ENCODE measurements around the gene PPP1R13L. TPM values are rescaled to one million over a fixed set of nuclear protein-coding genes. Genes with fewer than 3 reads are reported as not detected.

PPP1R13L gene
- total and polyA plus RNA-seq, 4 donors, result 14.0 to 37.3 (median 33.0) TPM

DNA sequence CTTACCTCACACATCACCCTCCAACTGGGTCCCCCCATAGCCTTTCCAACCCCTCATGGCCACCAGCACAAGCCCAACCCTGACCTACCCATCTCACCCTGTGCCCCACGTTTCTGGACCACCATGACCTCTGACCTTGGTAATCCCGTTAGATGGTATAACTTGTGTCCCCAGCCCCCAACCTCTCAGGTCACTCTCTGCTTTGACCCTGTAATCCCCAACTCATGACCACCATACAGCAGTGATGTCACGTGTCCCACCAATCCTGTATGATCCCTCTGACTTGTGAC, 55.8 kb downstream of the PPP1R13L start:
- TF ChIP-seq, protein P1, sequence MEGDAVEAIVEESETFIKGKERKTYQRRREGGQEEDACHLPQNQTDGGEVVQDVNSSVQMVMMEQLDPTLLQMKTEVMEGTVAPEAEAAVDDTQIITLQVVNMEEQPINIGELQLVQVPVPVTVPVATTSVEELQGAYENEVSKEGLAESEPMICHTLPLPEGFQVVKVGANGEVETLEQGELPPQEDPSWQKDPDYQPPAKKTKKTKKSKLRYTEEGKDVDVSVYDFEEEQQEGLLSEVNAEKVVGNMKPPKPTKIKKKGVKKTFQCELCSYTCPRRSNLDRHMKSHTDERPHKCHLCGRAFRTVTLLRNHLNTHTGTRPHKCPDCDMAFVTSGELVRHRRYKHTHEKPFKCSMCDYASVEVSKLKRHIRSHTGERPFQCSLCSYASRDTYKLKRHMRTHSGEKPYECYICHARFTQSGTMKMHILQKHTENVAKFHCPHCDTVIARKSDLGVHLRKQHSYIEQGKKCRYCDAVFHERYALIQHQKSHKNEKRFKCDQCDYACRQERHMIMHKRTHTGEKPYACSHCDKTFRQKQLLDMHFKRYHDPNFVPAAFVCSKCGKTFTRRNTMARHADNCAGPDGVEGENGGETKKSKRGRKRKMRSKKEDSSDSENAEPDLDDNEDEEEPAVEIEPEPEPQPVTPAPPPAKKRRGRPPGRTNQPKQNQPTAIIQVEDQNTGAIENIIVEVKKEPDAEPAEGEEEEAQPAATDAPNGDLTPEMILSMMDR (IDR thresholded peaks at IDR 0.05; ENCODE audit: control extremely low read depth, extremely low read depth), result no peak
- WGBS, 2 donors, result 68 to 77% methylated on average over 3 of the region's 3 CpGs
- no peak overlapping the region for H3K4me3 ChIP-seq
- no peaks in the 10 kb centered on the region for H3K9me3 ChIP-seq (ENCODE audit: control insufficient read depth in 4 of 4, insufficient read depth in 3 of 4, low read length in 3 of 4)
- ATAC-seq (ENCODE audit: insufficient read depth, low FRiP score), result no peak
- H3K9ac ChIP-seq (ENCODE audit: insufficient read depth in 1 of 2, low read length in 2 of 2), result no peak overlapping the region
- peaks cover 0 to 8% (median 6%) of the 10 kb centered on the region in 3 donors for H3K27me3 ChIP-seq (ENCODE audit: control insufficient read depth in 3 of 3, insufficient read depth in 3 of 3, low read length in 2 of 3)
- no peaks in the 10 kb centered on the region for H3K4me1 ChIP-seq (ENCODE audit: control insufficient read depth in 5 of 5, insufficient read depth in 5 of 5, low read length in 5 of 5)
- H3K36me3 ChIP-seq (ENCODE audit: control insufficient read depth in 4 of 4, insufficient read depth in 4 of 4, low read length in 4 of 4), result peaks cover 3 to 28% (median 5%) of the 10 kb centered on the region in 4 donors
- H3K27ac ChIP-seq (ENCODE audit: low read depth in 1 of 2, low read length in 1 of 2), result no peak overlapping the region
- no peak for DNase-seq

DNA sequence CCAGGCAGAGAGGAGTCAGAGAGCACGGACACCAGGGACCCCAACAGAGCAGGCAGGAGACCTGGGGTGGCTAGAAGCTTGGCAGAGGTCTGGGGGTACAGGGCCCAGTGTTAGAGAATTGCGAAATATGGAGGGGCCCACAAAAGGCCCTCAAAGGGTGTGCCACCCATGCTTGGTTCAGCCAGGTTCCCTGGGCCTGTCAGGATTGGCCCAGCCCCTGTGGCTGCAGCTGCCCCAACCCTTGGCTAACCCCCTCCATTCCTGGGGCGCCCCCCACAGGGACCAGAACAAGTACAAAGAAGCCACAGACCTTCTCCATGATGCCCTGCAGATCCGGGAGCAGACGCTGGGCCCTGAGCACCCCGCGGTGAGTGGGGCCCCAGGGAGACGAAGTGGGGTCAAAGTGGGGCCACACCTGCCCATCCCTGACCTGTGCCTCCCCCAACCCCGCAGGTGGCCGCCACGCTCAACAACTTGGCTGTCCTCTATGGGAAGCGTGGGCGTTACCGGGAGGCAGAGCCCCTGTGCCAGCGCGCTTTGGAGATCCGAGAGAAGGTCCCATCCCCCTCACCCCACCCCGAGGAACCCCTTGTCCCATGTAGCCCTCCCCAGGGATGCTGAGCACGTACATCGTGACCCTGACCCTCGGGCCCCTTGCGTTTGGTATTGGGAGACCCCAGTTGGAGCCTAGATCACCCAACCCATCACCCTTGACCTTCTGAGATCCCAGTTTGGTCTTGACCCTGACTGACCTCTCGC, 56.3 kb downstream of the PPP1R13L start:
- Histone ChIP-seq H3K4me3 (no peak overlapping the region), H3K9me3 (ENCODE audit: control insufficient read depth in 4 of 4, insufficient read depth in 3 of 4, low read length in 3 of 4) (no peaks in the 10 kb centered on the region), H3K9ac (ENCODE audit: insufficient read depth in 1 of 2, low read length in 2 of 2) (no peak overlapping the region), H3K27ac (ENCODE audit: low read depth in 1 of 2, low read length in 1 of 2) (no peak overlapping the region), H3K36me3 (ENCODE audit: control insufficient read depth in 4 of 4, insufficient read depth in 4 of 4, low read length in 4 of 4) (peaks cover 3 to 28% (median 5%) of the 10 kb centered on the region in 4 donors), H3K4me1 (ENCODE audit: control insufficient read depth in 5 of 5, insufficient read depth in 5 of 5, low read length in 5 of 5) (no peaks in the 10 kb centered on the region), H3K27me3 (ENCODE audit: control insufficient read depth in 3 of 3, insufficient read depth in 3 of 3, low read length in 2 of 3) (peaks cover 0 to 8% (median 6%) of the 10 kb centered on the region in 3 donors)
- ATAC-seq (ENCODE audit: insufficient read depth, low FRiP score), result no peak
- 81 to 87% methylated on average over 23 of the region's 23 CpGs for WGBS, 2 donors
- TF ChIP-seq, protein P1 (IDR thresholded peaks at IDR 0.05; ENCODE audit: control extremely low read depth, extremely low read depth), result no peak
- no peak for DNase-seq

DNA sequence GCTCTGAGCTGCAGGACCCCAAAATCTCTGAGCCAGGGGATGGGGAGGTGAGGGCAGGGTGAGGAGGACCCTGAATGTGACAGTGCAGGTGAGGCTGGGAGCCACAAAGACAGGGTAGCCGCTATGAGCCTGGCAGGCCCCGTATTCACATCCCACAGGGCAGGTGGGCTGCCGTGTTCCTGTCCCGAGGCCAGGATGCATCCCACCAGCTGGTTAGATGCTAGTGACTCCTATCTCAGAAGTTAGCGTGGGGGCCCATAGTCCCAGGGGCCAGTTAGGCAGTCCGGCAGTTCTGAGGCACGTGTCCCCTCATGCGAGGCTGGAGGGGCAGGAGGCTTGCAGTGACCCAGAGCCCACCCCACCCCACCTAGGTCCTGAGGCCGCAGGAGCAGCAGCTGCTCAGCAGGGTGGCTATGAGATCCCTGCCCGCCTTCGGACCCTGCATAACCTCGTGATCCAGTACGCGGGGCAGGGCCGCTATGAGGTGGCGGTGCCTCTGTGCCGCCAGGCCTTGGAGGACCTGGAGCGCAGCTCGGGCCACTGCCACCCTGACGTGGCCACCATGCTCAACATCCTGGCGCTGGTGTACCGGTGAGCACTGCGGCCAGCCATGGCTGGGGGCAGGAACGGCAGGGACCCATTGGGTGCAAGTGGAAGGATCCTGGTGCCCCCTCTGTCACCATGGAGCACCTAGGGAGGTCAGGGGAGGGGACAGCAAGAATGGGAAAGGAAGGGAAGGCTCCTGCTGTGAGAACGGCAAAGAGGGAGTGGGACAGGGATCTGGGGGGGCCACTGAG, 57.1 kb downstream of the PPP1R13L start:
- peaks cover 1 to 10% (median 6%) of the 10 kb centered on the region in 3 donors for H3K27me3 ChIP-seq (ENCODE audit: control insufficient read depth in 3 of 3, insufficient read depth in 3 of 3, low read length in 2 of 3)
- no peaks in the 10 kb centered on the region for H3K9me3 ChIP-seq (ENCODE audit: control insufficient read depth in 4 of 4, insufficient read depth in 3 of 4, low read length in 3 of 4)
- ATAC-seq (ENCODE audit: insufficient read depth, low FRiP score), result no peak
- no peak overlapping the region for H3K4me3 ChIP-seq
- no peak overlapping the region for H3K27ac ChIP-seq (ENCODE audit: low read depth in 1 of 2, low read length in 1 of 2)
- no peaks in the 10 kb centered on the region for H3K4me1 ChIP-seq (ENCODE audit: control insufficient read depth in 5 of 5, insufficient read depth in 5 of 5, low read length in 5 of 5)
- no peak overlapping the region for H3K9ac ChIP-seq (ENCODE audit: insufficient read depth in 1 of 2, low read length in 2 of 2)
- 71 to 79% methylated on average over 25 of the region's 25 CpGs for WGBS, 2 donors
- peaks cover 0 to 23% (median 3%) of the 10 kb centered on the region in 4 donors for H3K36me3 ChIP-seq (ENCODE audit: control insufficient read depth in 4 of 4, insufficient read depth in 4 of 4, low read length in 4 of 4)
- no peak for DNase-seq
- TF ChIP-seq, protein P1 (IDR thresholded peaks at IDR 0.05; ENCODE audit: control extremely low read depth, extremely low read depth), result no peak

Data from lung (tissue), 12 donors.